GM23338 (cell line): Measurements from ENCODE around the gene TNFAIP8L2. TPM values are rescaled to one million over a fixed set of nuclear protein-coding genes. Genes with fewer than 3 reads are reported as not detected.

ENCODE experiments used
- ATAC-seq: fragments of 200-7000 bp; cut with Tn5 transposase; 3 replicates; pipeline ENCODE4 v1.9.1; 2020
- DNase-seq: peaks from one replicate; pipeline ENCODE4 v3.0.0-alpha.2; 2015; ENCODE audit warnings: low spot score
- H2AFZ ChIP-seq: fragments of 200-600 bp; sonication (generic); 2 replicates; pipeline ENCODE4 v1.8.0; 2016; ENCODE audit warnings: antibody characterized with exemption, mild to moderate bottlenecking, moderate library complexity
- H3F3A ChIP-seq: fragments of 200-600 bp; sonication (generic); replicated peaks from 2 replicates; pipeline ENCODE4 v1.8.0; 2017; ENCODE audit warnings: antibody characterized with exemption, mixed run types, low read depth
- H3K27ac ChIP-seq: fragments of 200-600 bp; sonication (generic); 2 replicates; pipeline ENCODE4 v1.6.1; 2016; ENCODE audit warnings: low read depth
- H3K27me3 ChIP-seq: fragments of 200-600 bp; sonication (generic); 2 replicates; pipeline ENCODE4 v1.8.0; 2016; ENCODE audit warnings: mild to moderate bottlenecking, mixed run types, moderate library complexity; ENCODE audit not compliant: insufficient read depth
- H3K36me3 ChIP-seq: fragments of 200-600 bp; sonication (generic); 2 replicates; pipeline ENCODE4 v1.8.0; 2016; ENCODE audit warnings: mild to moderate bottlenecking; ENCODE audit not compliant: insufficient read depth
- H3K4me1 ChIP-seq: fragments of 200-600 bp; sonication (generic); 2 replicates; pipeline ENCODE4 v1.8.0; 2016; ENCODE audit warnings: mild to moderate bottlenecking, moderate library complexity; ENCODE audit not compliant: insufficient read depth
- H3K4me2 ChIP-seq: fragments of 200-600 bp; sonication (generic); 2 replicates; pipeline ENCODE4 v1.7.1; 2017; ENCODE audit warnings: mixed run types
- H3K4me3 ChIP-seq: fragments of 200-600 bp; sonication (generic); 2 replicates; pipeline ENCODE4 v1.6.1; 2016; ENCODE audit warnings: mixed run types
- H3K79me2 ChIP-seq: fragments of 200-600 bp; sonication (generic); replicated peaks from 2 replicates; pipeline ENCODE4 v1.8.0; 2017; ENCODE audit warnings: mild to moderate bottlenecking; ENCODE audit not compliant: insufficient read depth
- H3K9me2 ChIP-seq: fragments of 200-600 bp; sonication (generic); 2 replicates; pipeline ENCODE4 v1.8.0; 2017; ENCODE audit not compliant: insufficient read depth
- H4K20me1 ChIP-seq: fragments of 200-600 bp; sonication (generic); replicated peaks from 2 replicates; pipeline ENCODE4 v1.8.0; 2017; ENCODE audit warnings: mild to moderate bottlenecking; ENCODE audit not compliant: insufficient read depth
- H3K27ac Mint-ChIP-seq: 2 replicates; pipeline ENCODE4 v1.8.0; 2020; ENCODE audit warnings: inconsistent platforms, mild to moderate bottlenecking, moderate library complexity, mixed read lengths
- H3K27me3 Mint-ChIP-seq: 3 replicates; pipeline ENCODE4 v1.8.0; 2022; ENCODE audit warnings: low read depth, mild to moderate bottlenecking, moderate library complexity, mixed read lengths, inconsistent platforms; ENCODE audit not compliant: insufficient read depth, poor library complexity
- H3K36me3 Mint-ChIP-seq: 3 replicates; pipeline ENCODE4 v1.8.0; 2021; ENCODE audit warnings: low read depth, mild to moderate bottlenecking, inconsistent platforms, moderate library complexity, mixed read lengths
- H3K4me1 Mint-ChIP-seq: 3 replicates; pipeline ENCODE4 v1.8.0; 2020; ENCODE audit warnings: mild to moderate bottlenecking, inconsistent platforms, mixed read lengths
- H3K4me3 Mint-ChIP-seq: 3 replicates; pipeline ENCODE4 v1.8.0; 2021; ENCODE audit warnings: moderate library complexity, mild to moderate bottlenecking, inconsistent platforms, mixed read lengths
- H3K9me3 Mint-ChIP-seq: 3 replicates; pipeline ENCODE4 v1.8.0; 2020; ENCODE audit warnings: moderate library complexity, mild to moderate bottlenecking, inconsistent platforms, mixed read lengths
- CREB1 ChIP-seq: fragments of 250-450 bp; sonication (Bioruptor Pico); IDR thresholded peaks from 2 replicates; pipeline ENCODE4 v1.5.0; 2020; ENCODE audit warnings: low read depth, mild to moderate bottlenecking, moderate library complexity
- EZH2phosphoT487 ChIP-seq: fragments of 200-600 bp; sonication (generic); IDR thresholded peaks from one replicate; pipeline ENCODE4 v1.8.1; 2018; ENCODE audit warnings: antibody characterized with exemption; ENCODE audit not compliant: unreplicated experiment
- NANOG ChIP-seq: IDR thresholded peaks from 2 replicates; pipeline ENCODE4 v1.6.1; 2016; ENCODE audit warnings: antibody characterized with exemption, borderline replicate concordance
- POLR2AphosphoS5 ChIP-seq: IDR thresholded peaks from 2 replicates; pipeline ENCODE4 v1.6.1; 2016; ENCODE audit warnings: antibody characterized with exemption, low read depth
- STAT1 ChIP-seq: IDR thresholded peaks from one replicate; pipeline ENCODE4 v1.6.1; 2016; ENCODE audit warnings: antibody characterized with exemption; ENCODE audit not compliant: unreplicated experiment
- ZNF114 ChIP-seq: fragments of 250-450 bp; sonication (Bioruptor Pico); IDR thresholded peaks from 2 replicates; pipeline ENCODE4 v1.5.0; 2020; ENCODE audit warnings: mild to moderate bottlenecking, moderate library complexity
- ZNF331 ChIP-seq: fragments of 250-450 bp; sonication (Bioruptor Pico); IDR thresholded peaks from 2 replicates; pipeline ENCODE4 v1.5.0; 2020; ENCODE audit warnings: low read depth, mild to moderate bottlenecking, moderate library complexity
- polyA plus RNA-seq: library from polyadenylated mRNA; unstranded; fragments of >200 nt; fragmentation: Nextera tagmentation; extraction: Ambion mirVana; gene quantifications from 2 replicates; pipeline ENCODE4 v1.2.1, GENCODE V29; 2016
- total RNA-seq: library from RNA; depleted of rRNA; stranded (reverse); fragments of >200 nt; shearing (Covaris generic); gene quantifications from 2 replicates; pipeline ENCODE4 v1.2.3, GENCODE V29; 2014
- TF ChIP-seq, protein P1 (sequence below): IDR thresholded peaks from one replicate; pipeline ENCODE4 v1.6.1; 2018; ENCODE audit warnings: antibody characterized with exemption; ENCODE audit not compliant: unreplicated experiment
- TF ChIP-seq, protein P2 (sequence below): fragments of 250-450 bp; sonication (Bioruptor Pico); IDR thresholded peaks from 2 replicates; pipeline ENCODE4 v1.5.0; 2020; ENCODE audit warnings: mild to moderate bottlenecking, moderate library complexity

The TNFAIP8L2 gene
- total and polyA plus RNA-seq, 2 experiments from 2014 or later: 0.40 TPM; not detected in 1

DNA sequence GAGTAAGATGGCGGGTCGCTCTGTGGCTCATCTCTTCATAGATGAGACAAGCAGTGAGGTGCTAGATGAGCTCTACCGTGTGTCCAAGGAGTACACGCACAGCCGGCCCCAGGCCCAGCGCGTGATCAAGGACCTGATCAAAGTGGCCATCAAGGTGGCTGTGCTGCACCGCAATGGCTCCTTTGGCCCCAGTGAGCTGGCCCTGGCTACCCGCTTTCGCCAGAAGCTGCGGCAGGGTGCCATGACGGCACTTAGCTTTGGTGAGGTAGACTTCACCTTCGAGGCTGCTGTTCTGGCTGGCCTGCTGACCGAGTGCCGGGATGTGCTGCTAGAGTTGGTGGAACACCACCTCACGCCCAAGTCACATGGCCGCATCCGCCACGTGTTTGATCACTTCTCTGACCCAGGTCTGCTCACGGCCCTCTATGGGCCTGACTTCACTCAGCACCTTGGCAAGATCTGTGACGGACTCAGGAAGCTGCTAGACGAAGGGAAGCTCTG, 2.4 kb downstream of the TNFAIP8L2 start:
- H3K4me2 ChIP-seq: no peak overlapping the region
- H3K27me3 ChIP-seq: no peaks in the 10 kb centered on the region
- H3K36me3 Mint-ChIP-seq: peaks cover 13% of the 10 kb centered on the region
- H3K27me3 Mint-ChIP-seq: peaks cover 11% of the 10 kb centered on the region
- H3K27ac ChIP-seq: no peak overlapping the region
- H3K4me1 ChIP-seq: peaks cover 5% of the 10 kb centered on the region; the same call in 1 of the 2 replicates
- no peak overlapping the region for H3K4me3 Mint-ChIP-seq
- no peaks in the 10 kb centered on the region; the same call in 1 of the 2 replicates for H3F3A ChIP-seq
- H3K27ac Mint-ChIP-seq: no peak overlapping the region
- peak; percentile 20; the same call in 1 of the 3 replicates for ATAC-seq
- H3K4me3 ChIP-seq: no peak overlapping the region
- H3K9me3 Mint-ChIP-seq: no peaks in the 10 kb centered on the region
- DNase-seq: peak; percentile 40
- H4K20me1 ChIP-seq: no peaks in the 10 kb centered on the region
- 0 out of 2 replicates have a peak, but pooled peaks cover 6% of the 10 kb centered on the region for H3K36me3 ChIP-seq
- no peaks in the 10 kb centered on the region for H3K9me2 ChIP-seq
- peaks cover 12% of the 10 kb centered on the region; the same call in 2 of the 3 replicates for H3K4me1 Mint-ChIP-seq
- no peak overlapping the region for H2AFZ ChIP-seq
- no peaks in the 10 kb centered on the region for H3K79me2 ChIP-seq
- TF ChIP-seq ZNF331 (CRISPR knock-in tag) (no peak), POLR2AphosphoS5 (no peak), EZH2phosphoT487 (no peak), STAT1 (no peak), ZNF114 (CRISPR knock-in tag) (no peak), CREB1 (CRISPR knock-in tag) (no peak), NANOG (no peak)
- TF ChIP-seq, protein P1, sequence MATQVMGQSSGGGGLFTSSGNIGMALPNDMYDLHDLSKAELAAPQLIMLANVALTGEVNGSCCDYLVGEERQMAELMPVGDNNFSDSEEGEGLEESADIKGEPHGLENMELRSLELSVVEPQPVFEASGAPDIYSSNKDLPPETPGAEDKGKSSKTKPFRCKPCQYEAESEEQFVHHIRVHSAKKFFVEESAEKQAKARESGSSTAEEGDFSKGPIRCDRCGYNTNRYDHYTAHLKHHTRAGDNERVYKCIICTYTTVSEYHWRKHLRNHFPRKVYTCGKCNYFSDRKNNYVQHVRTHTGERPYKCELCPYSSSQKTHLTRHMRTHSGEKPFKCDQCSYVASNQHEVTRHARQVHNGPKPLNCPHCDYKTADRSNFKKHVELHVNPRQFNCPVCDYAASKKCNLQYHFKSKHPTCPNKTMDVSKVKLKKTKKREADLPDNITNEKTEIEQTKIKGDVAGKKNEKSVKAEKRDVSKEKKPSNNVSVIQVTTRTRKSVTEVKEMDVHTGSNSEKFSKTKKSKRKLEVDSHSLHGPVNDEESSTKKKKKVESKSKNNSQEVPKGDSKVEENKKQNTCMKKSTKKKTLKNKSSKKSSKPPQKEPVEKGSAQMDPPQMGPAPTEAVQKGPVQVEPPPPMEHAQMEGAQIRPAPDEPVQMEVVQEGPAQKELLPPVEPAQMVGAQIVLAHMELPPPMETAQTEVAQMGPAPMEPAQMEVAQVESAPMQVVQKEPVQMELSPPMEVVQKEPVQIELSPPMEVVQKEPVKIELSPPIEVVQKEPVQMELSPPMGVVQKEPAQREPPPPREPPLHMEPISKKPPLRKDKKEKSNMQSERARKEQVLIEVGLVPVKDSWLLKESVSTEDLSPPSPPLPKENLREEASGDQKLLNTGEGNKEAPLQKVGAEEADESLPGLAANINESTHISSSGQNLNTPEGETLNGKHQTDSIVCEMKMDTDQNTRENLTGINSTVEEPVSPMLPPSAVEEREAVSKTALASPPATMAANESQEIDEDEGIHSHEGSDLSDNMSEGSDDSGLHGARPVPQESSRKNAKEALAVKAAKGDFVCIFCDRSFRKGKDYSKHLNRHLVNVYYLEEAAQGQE: no peak
- TF ChIP-seq, protein P2, sequence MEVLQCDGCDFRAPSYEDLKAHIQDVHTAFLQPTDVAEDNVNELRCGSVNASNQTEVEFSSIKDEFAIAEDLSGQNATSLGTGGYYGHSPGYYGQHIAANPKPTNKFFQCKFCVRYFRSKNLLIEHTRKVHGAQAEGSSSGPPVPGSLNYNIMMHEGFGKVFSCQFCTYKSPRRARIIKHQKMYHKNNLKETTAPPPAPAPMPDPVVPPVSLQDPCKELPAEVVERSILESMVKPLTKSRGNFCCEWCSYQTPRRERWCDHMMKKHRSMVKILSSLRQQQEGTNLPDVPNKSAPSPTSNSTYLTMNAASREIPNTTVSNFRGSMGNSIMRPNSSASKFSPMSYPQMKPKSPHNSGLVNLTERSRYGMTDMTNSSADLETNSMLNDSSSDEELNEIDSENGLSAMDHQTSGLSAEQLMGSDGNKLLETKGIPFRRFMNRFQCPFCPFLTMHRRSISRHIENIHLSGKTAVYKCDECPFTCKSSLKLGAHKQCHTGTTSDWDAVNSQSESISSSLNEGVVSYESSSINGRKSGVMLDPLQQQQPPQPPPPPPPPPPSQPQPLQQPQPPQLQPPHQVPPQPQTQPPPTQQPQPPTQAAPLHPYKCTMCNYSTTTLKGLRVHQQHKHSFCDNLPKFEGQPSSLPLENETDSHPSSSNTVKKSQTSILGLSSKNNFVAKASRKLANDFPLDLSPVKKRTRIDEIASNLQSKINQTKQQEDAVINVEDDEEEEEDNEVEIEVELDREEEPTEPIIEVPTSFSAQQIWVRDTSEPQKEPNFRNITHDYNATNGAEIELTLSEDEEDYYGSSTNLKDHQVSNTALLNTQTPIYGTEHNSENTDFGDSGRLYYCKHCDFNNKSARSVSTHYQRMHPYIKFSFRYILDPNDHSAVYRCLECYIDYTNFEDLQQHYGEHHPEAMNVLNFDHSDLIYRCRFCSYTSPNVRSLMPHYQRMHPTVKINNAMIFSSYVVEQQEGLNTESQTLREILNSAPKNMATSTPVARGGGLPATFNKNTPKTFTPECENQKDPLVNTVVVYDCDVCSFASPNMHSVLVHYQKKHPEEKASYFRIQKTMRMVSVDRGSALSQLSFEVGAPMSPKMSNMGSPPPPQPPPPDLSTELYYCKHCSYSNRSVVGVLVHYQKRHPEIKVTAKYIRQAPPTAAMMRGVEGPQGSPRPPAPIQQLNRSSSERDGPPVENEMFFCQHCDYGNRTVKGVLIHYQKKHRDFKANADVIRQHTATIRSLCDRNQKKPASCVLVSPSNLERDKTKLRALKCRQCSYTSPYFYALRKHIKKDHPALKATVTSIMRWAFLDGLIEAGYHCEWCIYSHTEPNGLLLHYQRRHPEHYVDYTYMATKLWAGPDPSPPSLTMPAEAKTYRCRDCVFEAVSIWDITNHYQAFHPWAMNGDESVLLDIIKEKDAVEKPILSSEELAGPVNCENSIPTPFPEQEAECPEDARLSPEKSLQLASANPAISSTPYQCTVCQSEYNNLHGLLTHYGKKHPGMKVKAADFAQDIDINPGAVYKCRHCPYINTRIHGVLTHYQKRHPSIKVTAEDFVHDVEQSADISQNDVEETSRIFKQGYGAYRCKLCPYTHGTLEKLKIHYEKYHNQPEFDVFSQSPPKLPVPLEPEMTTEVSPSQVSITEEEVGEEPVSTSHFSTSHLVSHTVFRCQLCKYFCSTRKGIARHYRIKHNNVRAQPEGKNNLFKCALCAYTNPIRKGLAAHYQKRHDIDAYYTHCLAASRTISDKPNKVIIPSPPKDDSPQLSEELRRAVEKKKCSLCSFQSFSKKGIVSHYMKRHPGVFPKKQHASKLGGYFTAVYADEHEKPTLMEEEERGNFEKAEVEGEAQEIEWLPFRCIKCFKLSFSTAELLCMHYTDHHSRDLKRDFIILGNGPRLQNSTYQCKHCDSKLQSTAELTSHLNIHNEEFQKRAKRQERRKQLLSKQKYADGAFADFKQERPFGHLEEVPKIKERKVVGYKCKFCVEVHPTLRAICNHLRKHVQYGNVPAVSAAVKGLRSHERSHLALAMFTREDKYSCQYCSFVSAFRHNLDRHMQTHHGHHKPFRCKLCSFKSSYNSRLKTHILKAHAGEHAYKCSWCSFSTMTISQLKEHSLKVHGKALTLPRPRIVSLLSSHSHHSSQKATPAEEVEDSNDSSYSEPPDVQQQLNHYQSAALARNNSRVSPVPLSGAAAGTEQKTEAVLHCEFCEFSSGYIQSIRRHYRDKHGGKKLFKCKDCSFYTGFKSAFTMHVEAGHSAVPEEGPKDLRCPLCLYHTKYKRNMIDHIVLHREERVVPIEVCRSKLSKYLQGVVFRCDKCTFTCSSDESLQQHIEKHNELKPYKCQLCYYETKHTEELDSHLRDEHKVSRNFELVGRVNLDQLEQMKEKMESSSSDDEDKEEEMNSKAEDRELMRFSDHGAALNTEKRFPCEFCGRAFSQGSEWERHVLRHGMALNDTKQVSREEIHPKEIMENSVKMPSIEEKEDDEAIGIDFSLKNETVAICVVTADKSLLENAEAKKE (CRISPR knock-in tag): no peak
